Measurements from ENCODE around the gene TMX2.

The TMX2 gene

DNA sequence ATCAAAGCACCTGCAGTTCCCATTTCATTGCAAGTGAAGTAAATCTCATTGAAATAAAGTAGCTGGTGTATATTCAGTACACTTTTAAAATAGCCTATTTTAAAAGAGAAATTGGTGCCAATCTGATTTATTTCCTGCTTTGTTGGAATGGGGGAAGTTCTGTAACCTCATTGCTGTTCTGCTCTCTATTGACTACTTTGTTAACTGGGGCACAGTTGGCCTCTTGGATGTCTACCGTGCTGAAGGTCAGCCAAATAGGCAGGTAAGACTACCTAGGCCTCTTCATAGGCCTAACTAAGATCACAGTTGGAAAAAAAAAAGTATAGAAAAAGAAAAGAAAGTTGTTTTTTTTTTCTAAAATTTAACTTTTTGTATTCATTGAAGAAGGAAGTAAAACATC, 58.4 kb downstream of the TMX2 start:
- DNase-seq (ENCODE audit: low spot score), result no peak

DNA sequence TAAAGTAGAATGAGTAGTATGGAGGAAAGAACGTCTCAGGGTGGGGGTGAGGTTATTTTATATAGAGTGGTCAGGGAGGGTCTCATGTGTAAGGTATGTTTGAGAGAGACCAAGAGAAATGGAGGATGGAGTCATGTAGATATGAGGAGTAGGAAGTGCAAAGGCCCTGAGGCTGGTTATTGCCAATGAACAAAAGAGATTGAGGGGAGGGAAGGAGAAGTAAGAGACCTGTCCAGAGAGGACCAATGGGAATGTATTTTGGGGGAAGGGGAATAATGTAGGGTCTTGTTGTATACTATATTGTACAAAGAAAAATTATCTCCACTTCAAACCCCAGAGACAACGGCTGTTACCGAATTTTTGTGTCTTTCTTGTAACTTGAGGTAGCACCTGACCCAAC, 59.0 kb downstream of the TMX2 start:
- no peak for DNase-seq (ENCODE audit: low spot score)

DNA sequence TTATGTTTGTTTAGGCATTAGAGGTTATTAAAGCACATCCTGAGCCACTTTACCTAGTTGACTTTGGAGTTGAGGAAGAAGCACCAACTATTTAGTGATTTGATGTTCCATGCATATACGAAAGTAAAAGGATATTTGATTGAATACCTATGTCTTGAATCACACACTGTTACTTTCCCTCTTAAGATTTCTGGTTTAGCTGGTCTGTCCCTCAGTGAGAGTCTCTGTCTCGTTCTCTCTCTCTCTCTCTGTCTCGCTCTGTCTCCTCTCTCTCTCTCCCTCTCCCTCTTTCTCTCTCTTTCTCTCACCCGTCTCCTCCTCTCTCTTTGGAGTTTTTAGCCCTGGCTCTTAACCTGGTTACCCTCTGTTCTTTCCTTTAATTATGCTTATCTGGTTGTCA, 60.2 kb downstream of the TMX2 start:
- DNase-seq (ENCODE audit: low spot score), result no peak

DNA sequence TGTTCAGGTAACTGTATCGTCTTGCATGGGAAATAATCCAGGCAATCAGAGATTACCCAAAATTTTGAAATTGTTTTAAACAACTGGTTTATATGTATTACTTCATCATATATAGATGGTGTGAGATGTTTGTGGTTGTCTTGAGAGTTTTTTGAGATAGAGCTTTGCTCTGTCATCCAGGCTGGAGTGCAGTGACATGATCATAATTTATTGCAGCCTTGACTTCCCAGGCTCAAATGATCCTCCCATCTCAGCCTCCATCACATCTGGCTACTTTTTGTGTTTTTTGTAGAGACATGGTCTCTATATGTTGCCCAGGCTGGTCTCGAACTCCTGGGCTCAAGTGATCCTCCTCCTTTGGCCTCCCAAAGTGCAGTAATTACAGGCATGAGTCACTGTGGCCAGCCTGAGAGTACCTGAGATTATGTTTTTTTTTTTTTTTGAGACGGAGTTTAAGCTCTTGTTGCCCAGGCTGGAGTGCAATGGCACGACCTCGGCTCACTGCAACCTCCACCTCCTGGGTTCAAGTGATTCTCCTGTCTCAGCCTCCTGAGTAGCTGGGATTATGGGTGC, 60.7 kb downstream of the TMX2 start:
- DNase-seq (ENCODE audit: low spot score), result no peak

DNA sequence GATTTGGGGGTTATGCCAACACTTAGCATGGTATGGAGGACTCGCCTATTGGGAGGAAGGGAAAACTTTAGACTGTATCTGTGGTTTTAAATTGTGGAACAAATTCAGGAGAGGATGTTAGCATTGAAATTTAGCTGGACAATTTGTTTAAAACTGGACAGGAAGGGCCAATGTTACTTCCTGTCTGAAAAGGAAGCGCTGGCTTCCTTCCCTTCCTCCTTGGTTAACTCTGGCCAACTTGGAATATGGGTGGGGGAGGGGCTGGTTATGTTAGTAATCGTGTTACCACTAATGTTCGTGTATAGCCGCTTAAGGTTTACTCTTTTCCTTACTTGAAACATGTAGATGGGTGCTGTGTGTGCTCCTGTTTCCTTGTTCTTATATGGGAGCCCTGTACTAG, 63.1 kb downstream of the TMX2 start:
- DNase-seq (ENCODE audit: low spot score), result no peak

DNA sequence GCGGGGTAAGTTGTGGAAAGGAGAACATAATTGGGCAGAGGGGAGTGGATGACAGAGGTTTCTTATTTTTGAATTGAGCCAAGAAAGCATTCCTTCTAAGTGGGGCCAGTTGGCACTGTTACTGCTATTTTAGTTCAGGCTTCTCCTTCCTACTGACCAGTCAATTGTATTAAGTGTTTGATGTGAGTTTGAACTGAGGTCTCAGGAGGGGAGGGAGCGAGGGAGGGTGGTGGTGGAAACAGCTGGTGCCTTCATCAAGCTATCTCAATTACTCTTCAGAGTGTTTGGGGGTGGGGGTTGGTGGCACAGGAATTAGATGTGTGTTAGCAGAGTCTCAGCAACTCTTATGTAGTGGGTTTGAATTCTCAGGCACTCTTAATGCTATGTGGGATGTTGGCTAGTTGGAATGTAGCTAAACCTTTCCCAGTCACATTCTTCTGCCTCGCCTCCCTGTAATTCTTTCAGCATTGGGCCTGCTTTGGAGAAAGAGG, 63.7 kb downstream of the TMX2 start:
- no peak for DNase-seq (ENCODE audit: low spot score)

DNA sequence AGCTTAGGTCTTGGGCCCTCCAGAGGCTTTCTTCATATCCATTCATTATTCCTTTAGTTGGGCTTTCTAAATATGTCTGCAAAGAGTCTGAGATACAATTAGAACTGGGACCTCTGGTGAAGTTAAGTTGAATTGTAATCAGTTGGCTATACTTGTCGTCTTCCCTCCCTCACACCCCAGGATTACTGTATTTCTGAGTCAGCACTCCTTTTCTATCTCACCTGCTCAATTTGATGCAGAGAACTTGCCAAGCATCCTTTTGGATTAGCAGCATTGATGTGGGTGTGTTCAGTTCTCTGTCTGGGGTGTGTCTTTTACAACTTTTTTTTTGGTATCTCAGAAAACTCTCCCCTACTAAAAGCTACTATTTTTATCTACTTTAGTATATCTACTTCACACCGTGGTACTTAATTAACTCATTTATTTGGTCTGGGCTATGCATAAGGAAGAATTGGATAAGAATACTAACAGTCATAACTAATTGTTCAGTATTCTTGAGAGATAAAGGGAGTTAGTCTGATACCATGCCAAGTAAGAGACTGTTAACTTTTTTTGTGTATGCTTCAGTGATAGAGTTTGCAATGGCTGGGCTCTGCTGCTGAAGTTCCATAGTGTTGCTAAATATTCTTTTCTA, 64.3 kb downstream of the TMX2 start:
- DNase-seq (ENCODE audit: low spot score), result no peak

DNA sequence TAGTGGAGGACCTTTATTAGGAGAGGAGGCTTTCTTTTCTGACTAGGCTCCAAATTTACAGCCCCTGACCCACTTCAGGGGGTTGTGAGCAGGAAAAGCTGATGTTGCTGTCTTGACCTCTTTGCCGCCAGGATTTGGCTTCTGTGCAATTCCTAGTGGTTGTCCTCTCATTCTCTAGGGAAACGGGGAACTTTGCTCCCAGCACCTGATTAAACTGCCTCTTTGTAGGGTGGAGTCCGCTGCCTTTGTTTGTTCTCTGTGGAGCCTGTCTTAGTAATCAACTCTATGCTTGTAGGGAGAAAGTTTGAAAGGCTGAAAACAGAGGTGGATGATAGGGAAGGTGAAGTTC, 65.5 kb downstream of the TMX2 start:
- peak; percentile 79 for DNase-seq (ENCODE audit: low spot score)

DNA sequence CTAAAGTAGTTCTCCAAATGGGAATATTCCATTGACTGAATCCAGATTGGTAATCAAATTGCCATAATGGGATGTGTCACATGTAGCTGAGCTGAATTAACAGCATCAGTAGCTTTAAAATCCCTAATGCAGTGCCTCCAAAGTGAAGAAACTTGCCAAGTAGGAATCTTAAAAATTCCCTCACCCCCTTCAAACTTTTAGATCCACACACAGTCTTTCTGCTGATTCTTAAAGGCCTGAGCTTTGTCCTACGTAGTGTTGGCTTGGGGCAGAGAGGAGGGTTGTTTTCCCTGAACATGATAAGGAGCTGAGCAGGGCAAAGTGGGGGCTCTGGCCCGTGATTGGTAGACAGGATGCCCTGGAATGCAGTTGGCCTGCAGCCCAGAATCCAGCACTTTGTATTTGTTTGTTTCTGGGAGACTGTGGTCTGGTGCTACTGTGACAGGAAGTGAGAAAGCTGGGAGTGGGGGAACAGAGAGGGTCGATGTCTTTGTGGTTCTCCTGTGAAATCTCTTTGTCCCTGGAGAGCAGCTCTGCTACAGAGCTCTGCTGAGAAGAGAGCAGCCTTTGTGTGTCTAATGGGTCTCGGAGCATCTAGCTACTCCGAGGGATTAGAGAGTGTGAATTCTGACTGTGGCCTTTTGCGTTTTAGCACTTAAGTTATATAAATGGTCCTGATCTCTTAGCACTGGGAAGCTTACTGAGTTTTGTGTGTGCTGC, 66.1 kb downstream of the TMX2 start:
- DNase-seq (ENCODE audit: low spot score), result peak; percentile 95

DNA sequence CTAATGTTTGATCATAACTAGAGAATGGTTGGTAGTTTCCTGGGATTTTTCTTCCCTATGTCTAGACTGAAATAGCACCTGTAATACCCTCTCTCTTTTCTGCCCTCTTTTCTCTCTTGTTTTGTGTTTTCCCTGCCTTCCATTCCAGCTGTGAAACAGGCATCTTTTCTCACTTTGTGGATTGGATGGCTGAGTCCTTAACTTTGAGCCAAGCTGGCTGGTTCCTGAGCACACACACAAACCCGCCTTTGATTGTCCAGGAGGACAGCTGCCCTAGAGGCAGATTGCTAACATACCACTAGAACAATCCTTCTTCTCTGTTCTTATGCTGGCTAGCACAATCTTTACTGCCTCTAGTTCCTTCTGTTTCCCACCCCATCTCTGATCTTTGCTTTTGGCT, 66.9 kb downstream of the TMX2 start:
- no peak for DNase-seq (ENCODE audit: low spot score)

DNA sequence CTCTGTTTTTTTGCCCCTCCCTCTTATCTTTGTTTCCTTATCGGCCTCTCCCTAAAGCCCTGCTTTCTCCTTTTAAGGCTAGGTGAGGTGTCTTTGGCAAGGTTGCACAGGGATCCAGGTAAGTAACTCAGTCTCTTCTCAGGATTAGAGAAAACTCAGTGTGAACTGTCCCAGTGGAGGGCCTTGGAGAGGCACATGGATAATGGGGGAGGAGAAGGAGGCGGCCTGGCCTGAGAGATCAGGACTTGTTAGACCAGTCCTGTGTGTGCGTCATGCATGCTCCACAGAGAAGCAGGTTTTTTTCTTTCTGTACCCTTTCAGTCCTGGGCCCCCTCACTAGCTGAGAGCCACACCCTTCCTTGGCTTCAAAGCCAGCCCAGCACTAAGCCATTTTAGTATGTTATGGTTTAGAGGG, 69.1 kb downstream of the TMX2 start:
- DNase-seq (ENCODE audit: low spot score), result peak; percentile 84

DNA sequence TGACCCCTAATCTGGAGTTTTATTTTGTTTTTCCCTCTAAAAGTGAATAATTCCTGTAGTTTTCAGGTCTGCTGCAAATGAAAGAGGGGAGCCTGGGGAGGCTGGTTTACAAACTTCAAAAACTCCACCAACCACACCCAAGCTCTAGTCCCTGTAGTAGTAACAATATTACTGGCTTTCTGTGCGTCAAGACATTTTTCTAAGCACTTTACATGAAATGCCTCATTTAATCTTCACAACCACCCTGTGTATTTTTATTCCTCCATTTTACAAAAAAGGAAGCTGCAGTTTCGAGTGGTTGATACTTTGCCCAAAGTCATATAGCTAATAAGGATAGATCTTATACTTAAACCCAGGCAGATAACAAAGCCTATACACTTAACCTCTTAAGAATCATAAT, 72.7 kb downstream of the TMX2 start:
- no peak for DNase-seq (ENCODE audit: low spot score)

DNA sequence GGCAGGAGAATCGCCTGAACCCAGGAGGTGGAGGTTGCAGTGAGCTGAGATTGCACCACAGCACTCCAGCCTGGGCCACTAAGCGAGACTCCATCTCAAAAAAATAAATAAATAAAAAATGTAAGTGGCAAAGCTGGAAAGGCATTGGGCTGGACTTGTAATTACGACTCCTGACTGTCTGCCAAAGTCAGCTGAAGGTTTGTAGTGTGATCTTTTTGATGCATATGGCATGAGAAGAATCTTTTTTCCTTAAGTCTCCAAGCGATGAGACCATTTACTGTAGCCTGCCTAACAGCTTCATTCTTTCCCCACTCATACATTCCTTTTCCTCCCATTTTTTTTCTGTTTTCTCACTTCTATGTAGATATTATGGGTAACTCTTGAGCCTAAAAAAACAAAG, 74.0 kb downstream of the TMX2 start:
- DNase-seq (ENCODE audit: low spot score), result peak; percentile 15

DNA sequence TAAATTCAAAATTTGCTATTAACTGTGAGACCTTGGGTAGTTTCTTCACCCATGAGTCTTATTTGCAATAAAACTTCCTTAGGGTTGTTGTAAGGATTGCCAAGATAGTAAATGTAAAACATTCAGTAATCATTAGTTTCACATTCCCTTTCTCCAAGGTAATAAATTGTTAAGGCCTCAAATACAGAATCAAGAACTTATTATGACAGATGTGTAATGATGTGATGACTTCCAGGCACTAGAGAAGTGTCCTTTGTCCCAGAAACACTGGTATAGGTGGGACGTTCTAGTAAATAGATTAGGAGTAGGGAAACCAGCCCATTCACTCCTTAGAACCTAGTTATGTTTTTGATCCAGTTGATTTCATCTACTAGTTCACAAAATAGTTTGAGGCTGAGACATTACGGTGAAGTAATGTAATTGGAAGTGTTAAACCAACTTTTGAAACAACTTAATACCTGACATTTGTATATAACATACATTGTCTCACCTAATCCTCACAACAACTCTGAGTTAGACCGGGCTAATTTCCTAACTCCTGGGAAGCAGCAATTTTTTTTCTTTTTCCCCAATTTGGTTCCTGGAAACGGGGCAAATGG, 74.7 kb downstream of the TMX2 start:
- DNase-seq (ENCODE audit: low spot score), result no peak

DNA sequence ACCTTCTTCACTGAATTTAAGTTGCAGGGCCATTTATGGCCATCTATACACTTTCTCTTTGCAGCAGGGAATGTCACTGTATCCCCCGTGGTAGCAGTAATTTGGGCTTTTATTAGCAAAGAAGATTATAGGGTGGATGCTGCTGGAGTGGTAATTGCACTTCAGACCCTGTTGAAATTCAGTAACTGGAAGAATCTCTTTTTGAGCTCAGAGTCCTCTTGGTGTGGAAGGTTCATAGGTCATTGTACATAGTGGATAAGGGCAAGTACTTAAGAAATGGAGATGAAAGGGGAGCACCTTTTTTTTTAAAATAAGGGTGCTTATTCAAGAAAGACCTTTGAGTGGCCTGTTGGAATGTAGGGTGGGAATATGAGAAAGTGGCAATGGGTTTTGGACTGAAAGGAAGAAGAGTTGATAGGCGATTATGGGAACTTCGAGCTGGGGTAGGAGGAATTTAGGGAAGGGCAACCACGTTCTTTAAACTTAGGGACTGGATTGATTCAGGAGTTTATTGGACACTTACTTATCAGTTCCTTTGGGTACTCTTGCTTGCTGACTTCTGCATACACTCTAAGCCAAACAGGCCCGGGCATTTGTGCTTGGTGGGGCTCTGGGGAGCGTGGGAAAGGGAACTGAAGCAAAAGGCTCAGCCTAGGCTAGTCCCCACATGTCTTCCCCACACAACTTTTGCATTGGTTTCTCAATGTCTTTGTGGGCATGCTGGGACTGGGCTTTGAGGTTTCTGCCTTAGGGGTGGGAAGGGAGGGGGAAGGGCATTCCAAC, 75.7 kb downstream of the TMX2 start:
- no peak for DNase-seq (ENCODE audit: low spot score)

DNA sequence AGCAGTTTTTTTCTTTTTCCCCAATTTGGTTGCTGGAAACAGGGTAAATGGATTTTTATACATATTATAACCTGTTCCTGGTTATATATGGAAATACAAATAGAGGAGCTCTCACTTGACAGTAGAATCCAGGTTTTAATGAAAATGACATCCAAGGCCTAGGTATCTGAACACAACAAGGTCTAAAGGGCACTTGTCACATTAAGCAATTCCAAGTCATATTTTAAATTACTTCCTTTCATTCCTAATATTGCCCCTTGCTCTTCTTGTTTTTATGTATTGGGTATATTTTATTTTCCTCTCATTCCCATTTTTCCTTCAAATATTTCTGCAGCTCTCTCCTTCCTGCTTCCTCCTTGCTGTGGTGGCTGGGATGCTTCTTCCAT, 76.3 kb downstream of the TMX2 start:
- DNase-seq (ENCODE audit: low spot score), result no peak
